OCI-LY1 (cell line): ENCODE measurements around the gene DGKQ.

Source experiments
- H2AFZ ChIP-seq: fragments of 200-600 bp; sonication (generic), shearing (Covaris generic); 2 replicates; pipeline ENCODE4 v1.6.0; 2014; ENCODE audit warnings: antibody characterized with exemption, mild to moderate bottlenecking, low read length
- H3F3A ChIP-seq: fragments of 200-600 bp; sonication (generic), shearing (Covaris generic); 2 replicates; pipeline ENCODE4 v1.6.0; 2014; ENCODE audit warnings: mild to moderate bottlenecking, antibody characterized with exemption, low read length, moderate library complexity; ENCODE audit not compliant: insufficient read depth
- H3K27ac ChIP-seq: fragments of 200-600 bp; sonication (generic); 2 replicates; pipeline ENCODE4 v1.5.1; 2014; ENCODE audit warnings: low read length, mixed run types, mild to moderate bottlenecking, low read depth; ENCODE audit not compliant: poor library complexity, severe bottlenecking
- H3K27me3 ChIP-seq: fragments of 200-600 bp; sonication (generic); 2 replicates; pipeline ENCODE4 v1.6.0; 2014; ENCODE audit warnings: antibody characterized with exemption, mild to moderate bottlenecking, low read length, moderate library complexity; ENCODE audit not compliant: insufficient read depth
- H3K36me3 ChIP-seq: fragments of 200-600 bp; sonication (generic); 2 replicates; pipeline ENCODE4 v1.6.1; 2014; ENCODE audit warnings: mild to moderate bottlenecking, antibody characterized with exemption, low read length, moderate library complexity, mixed read lengths; ENCODE audit not compliant: insufficient read depth
- H3K4me1 ChIP-seq: fragments of 200-600 bp; sonication (generic); 2 replicates; pipeline ENCODE4 v1.5.1; 2014; ENCODE audit warnings: mild to moderate bottlenecking, low read length, moderate library complexity; ENCODE audit not compliant: insufficient read depth, severe bottlenecking
- H3K4me2 ChIP-seq: fragments of 200-600 bp; sonication (generic), shearing (Covaris generic); 2 replicates; pipeline ENCODE4 v1.6.1; 2014; ENCODE audit warnings: low read length
- H3K4me3 ChIP-seq: fragments of 200-600 bp; sonication (generic); 2 replicates; pipeline ENCODE4 v1.5.1; 2014; ENCODE audit warnings: low read length, low read depth, mild to moderate bottlenecking, mixed read lengths; ENCODE audit not compliant: poor library complexity, severe bottlenecking
- H3K79me2 ChIP-seq: fragments of 200-600 bp; shearing (Covaris generic); 2 replicates; pipeline ENCODE4 v1.6.1; 2016; ENCODE audit warnings: mixed run types, low read length, mixed read lengths; ENCODE audit not compliant: insufficient read depth
- H3K9ac ChIP-seq: fragments of 200-600 bp; sonication (generic), shearing (Covaris generic); 2 replicates; pipeline ENCODE4 v1.6.1; 2014; ENCODE audit warnings: mild to moderate bottlenecking, low read length, mixed read lengths
- H3K9me2 ChIP-seq: fragments of 200-600 bp; sonication (generic), shearing (Covaris generic); 2 replicates; pipeline ENCODE4 v1.6.1; 2014; ENCODE audit warnings: low read depth, mild to moderate bottlenecking, low read length, mixed read lengths
- H3K9me3 ChIP-seq: fragments of 200-600 bp; shearing (Covaris generic); 2 replicates; pipeline ENCODE4 v1.6.1; 2014; ENCODE audit warnings: low read length, mixed read lengths
- H4K20me1 ChIP-seq: fragments of 200-600 bp; sonication (generic), shearing (Covaris generic); 2 replicates; pipeline ENCODE4 v1.6.0; 2016; ENCODE audit warnings: mild to moderate bottlenecking, low read length; ENCODE audit not compliant: insufficient read depth
- CTCF ChIP-seq: fragments of 200-600 bp; sonication (generic), shearing (Covaris generic); IDR thresholded peaks from 2 replicates; pipeline ENCODE4 v1.5.1; 2017; ENCODE audit warnings: mild to moderate bottlenecking, antibody characterized with exemption, low read length, moderate library complexity, mixed read lengths
- EZH2 ChIP-seq: fragments of 200-600 bp; sonication (generic), shearing (Covaris generic); IDR thresholded peaks from 2 replicates; pipeline ENCODE4 v1.8.0; 2017; ENCODE audit warnings: borderline replicate concordance, mixed run types, mild to moderate bottlenecking, antibody characterized with exemption, low read length, moderate library complexity, mixed read lengths

The DGKQ gene

GRCh38 chr4:1018147-1019020 is 45.0 kb upstream of the DGKQ start:
- H3K27me3 ChIP-seq: no peaks in the 10 kb centered on the region
- TF ChIP-seq EZH2 (no peak), CTCF (no peak)
- no peaks in the 10 kb centered on the region for H3K9me2 ChIP-seq
- no peak overlapping the region for H3K4me2 ChIP-seq
- no peak overlapping the region for H3K4me3 ChIP-seq
- no peaks in the 10 kb centered on the region for H3K9me3 ChIP-seq
- H3K79me2 ChIP-seq: no peaks in the 10 kb centered on the region
- no peaks in the 10 kb centered on the region for H4K20me1 ChIP-seq
- no peaks in the 10 kb centered on the region for H3K4me1 ChIP-seq
- no peak overlapping the region for H3K9ac ChIP-seq
- no peaks in the 10 kb centered on the region for H3F3A ChIP-seq
- H2AFZ ChIP-seq: no peak overlapping the region
- no peaks in the 10 kb centered on the region for H3K36me3 ChIP-seq
- no peak overlapping the region for H3K27ac ChIP-seq

GRCh38 chr4:1017706-1018105 is 44.3 kb upstream of the DGKQ start:
- H4K20me1 ChIP-seq: no peaks in the 10 kb centered on the region
- TF ChIP-seq EZH2 (no peak), CTCF (no peak)
- H3K4me1 ChIP-seq: no peaks in the 10 kb centered on the region

GRCh38 chr4:1017211-1017610 is 43.8 kb upstream of the DGKQ start:
- Histone ChIP-seq H3K4me1 (no peaks in the 10 kb centered on the region), H3K36me3 (no peaks in the 10 kb centered on the region), H2AFZ (no peak overlapping the region), H3K9me3 (no peaks in the 10 kb centered on the region), H3K27ac (no peak overlapping the region), H3K9ac (no peak overlapping the region), H3K4me2 (no peak overlapping the region), H3K27me3 (no peaks in the 10 kb centered on the region), H3K79me2 (no peaks in the 10 kb centered on the region), H3F3A (no peaks in the 10 kb centered on the region), H3K4me3 (no peak overlapping the region), H3K9me2 (no peaks in the 10 kb centered on the region), H4K20me1 (no peaks in the 10 kb centered on the region)
- no peak for TF ChIP-seq EZH2
- TF ChIP-seq CTCF: no peak

More at GRCh38 chr4:1017706-1018105, 44.3 kb upstream of the DGKQ start:
- Histone ChIP-seq H3K9me2 (no peaks in the 10 kb centered on the region), H3F3A (no peaks in the 10 kb centered on the region), H3K36me3 (no peaks in the 10 kb centered on the region), H3K4me2 (no peak overlapping the region), H3K79me2 (no peaks in the 10 kb centered on the region), H3K9me3 (no peaks in the 10 kb centered on the region), H2AFZ (no peak overlapping the region), H3K27me3 (no peaks in the 10 kb centered on the region), H3K9ac (no peak overlapping the region), H3K27ac (no peak overlapping the region), H3K4me3 (no peak overlapping the region)
